GM23338 (cell line): Measurements from ENCODE around the gene SNRNP35.

Experiments used
- CTCF ChIP-seq, 2 experiments: fragments of 200-600 bp in 1 of 2; sonication (generic) in 1 of 2; conservative IDR thresholded peaks; 2 replicates each; pipeline versions ENCODE4 v1.5.1 to v1.6.1; 2016 to 2017; ENCODE audit warnings: antibody characterized with exemption in 2 of 2, low read depth in 2 of 2, mild to moderate bottlenecking in 2 of 2, moderate library complexity in 1 of 2
- EZH2 ChIP-seq: fragments of 200-600 bp; sonication (generic); IDR thresholded peaks from one replicate; pipeline ENCODE4 v1.8.0; 2017; ENCODE audit warnings: antibody characterized with exemption, mild to moderate bottlenecking, low read depth; ENCODE audit not compliant: unreplicated experiment
- EZH2phosphoT487 ChIP-seq: fragments of 200-600 bp; sonication (generic); IDR thresholded peaks from one replicate; pipeline ENCODE4 v1.8.1; 2018; ENCODE audit warnings: antibody characterized with exemption; ENCODE audit not compliant: unreplicated experiment
- POLR2AphosphoS5 ChIP-seq: IDR thresholded peaks from 2 replicates; pipeline ENCODE4 v1.6.1; 2016; ENCODE audit warnings: antibody characterized with exemption, low read depth
- REST ChIP-seq: IDR thresholded peaks from one replicate; pipeline ENCODE4 v1.6.1; 2018; ENCODE audit warnings: antibody characterized with exemption; ENCODE audit not compliant: unreplicated experiment
- ZNF331 ChIP-seq: fragments of 250-450 bp; sonication (Bioruptor Pico); IDR thresholded peaks from 2 replicates; pipeline ENCODE4 v1.5.0; 2020; ENCODE audit warnings: low read depth, mild to moderate bottlenecking, moderate library complexity

- no peak for TF ChIP-seq ZNF331 (CRISPR knock-in tag)
- TF ChIP-seq CTCF (conservative IDR thresholded peaks at IDR 0.05; ENCODE audit: low read depth in 2 of 2), result no peak
- no peak for TF ChIP-seq EZH2
- no peak for TF ChIP-seq REST
- no peak for TF ChIP-seq POLR2AphosphoS5
- no peak for TF ChIP-seq EZH2phosphoT487
These were observed 48.3 kb downstream of the SNRNP35 start for GRCh38 chr12:123506059-123506842.
